Mesodermal cell (in vitro differentiated cells): ENCODE results near the gene ZKSCAN8. TPM values are rescaled to one million over a fixed set of nuclear protein-coding genes. Genes with fewer than 3 reads are reported as not detected.
"Not testable (repeated sequence)": the region's sequence is repeated elsewhere in the genome, so short reads cannot be mapped to it uniquely, and the experiment has no call there.

Experiments used
- H3K27ac ChIP-seq: 2 replicates; pipeline ENCODE4 v1.7.0; 2013; ENCODE audit warnings: mild to moderate bottlenecking, low read depth, low read length, moderate library complexity; ENCODE audit not compliant: severe bottlenecking
- H3K36me3 ChIP-seq: 2 replicates; pipeline ENCODE4 v1.7.1; 2013; ENCODE audit warnings: mild to moderate bottlenecking, low read length, moderate library complexity; ENCODE audit not compliant: control insufficient read depth, insufficient read depth
- H3K4me1 ChIP-seq: one replicate; pipeline ENCODE4 v1.7.1; 2013; ENCODE audit warnings: mild to moderate bottlenecking, low read length; ENCODE audit not compliant: insufficient read depth, control insufficient read depth, poor library complexity, severe bottlenecking
- H3K4me3 ChIP-seq: 2 replicates; pipeline ENCODE4 v1.7.0; 2013; ENCODE audit warnings: low read length, control low read depth, mild to moderate bottlenecking; ENCODE audit not compliant: insufficient read depth, poor library complexity, severe bottlenecking; ENCODE audit errors: extremely low read depth
- H3K9me3 ChIP-seq: 2 replicates; pipeline ENCODE4 v1.7.1; 2013; ENCODE audit warnings: mild to moderate bottlenecking, low read length, moderate library complexity; ENCODE audit not compliant: control insufficient read depth
- WGBS, 2 experiments: methylation state at CpG; one replicate each; pipeline ENCODE4 v1.1.5; 2013; ENCODE audit warnings: missing lambda C conversion rate in 2 of 2; ENCODE audit not compliant: insufficient coverage in 2 of 2; 5-methylcytosine and 5-hydroxymethylcytosine counted together
- polyA plus RNA-seq, 2 experiments: library from polyadenylated mRNA; stranded (reverse); fragments of 50-300 nt; gene quantifications; one replicate each; pipeline ENCODE4 v1.2.3, GENCODE V29; 2013

The ZKSCAN8 gene
- 24.8 TPM for polyA plus RNA-seq (2013, experiment 1 of 2)
- polyA plus RNA-seq (2013, experiment 2 of 2), result 24.0 TPM

DNA sequence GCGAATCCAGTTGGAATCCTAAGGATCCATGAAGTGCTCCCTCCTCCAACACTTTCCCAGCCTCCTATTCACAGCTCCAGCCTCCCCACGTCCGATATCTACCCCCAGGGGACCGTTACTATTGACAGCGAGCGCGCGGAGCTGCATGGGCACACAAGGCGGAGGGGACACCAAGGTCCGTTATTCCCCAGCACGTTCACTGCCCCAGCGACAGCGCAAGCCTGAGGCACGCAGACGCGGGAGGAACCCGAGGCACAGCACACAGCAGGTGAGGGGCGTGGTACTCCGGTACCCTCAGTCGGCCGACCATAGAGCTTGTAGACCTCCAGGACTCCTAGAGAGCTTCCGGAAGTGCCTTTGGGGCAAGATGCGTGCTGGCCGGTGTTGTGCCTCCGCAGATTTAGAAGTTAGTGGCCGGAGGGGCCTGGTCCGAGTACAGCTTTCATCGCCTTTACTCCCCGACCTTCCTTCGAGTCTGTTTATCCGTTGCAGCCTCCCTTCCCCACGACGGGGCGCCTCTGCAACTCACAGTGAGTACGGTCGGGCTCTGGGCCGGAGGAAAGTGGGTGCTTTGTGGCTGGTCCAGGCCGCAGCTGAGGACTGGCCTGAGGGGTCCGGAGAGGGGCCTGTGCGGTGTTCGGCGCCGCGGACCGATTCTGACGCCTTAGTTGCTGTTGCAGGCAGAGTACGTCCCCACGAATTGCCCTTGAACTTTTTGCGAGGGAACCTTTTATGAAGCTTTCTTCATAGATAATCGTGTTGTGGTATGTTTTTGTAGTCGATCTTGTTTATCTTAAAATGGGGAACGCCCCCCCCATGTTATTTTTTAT, at the start of gene ZKSCAN8:
TSS of gene ZKSCAN8 (plus strand) at position 384 of the 830 bp plus-strand sequence. CDS start 6,525 bp downstream, outside the sequence.
- H3K4me1 ChIP-seq, result peaks cover 13% of the 10 kb centered on the region
- WGBS, 2 experiments, result 0 to 1% methylated on average over 36 to 37 of the region's 52 CpGs

GRCh38 chr6:28102222-28102621, 39.5 kb upstream of the ZKSCAN8 start:
- H3K36me3 ChIP-seq, H3K9me3 ChIP-seq, H3K27ac ChIP-seq, H3K4me1 ChIP-seq, H3K4me3 ChIP-seq: not testable (repeated sequence)
- 83 to 95% methylated on average over 4 to 7 of the region's 7 CpGs for WGBS, 2 experiments

More for the DNA sequence above, at the start of gene ZKSCAN8:
- Histone ChIP-seq H3K9me3 (no peaks in the 10 kb centered on the region), H3K27ac (peak within 1 kb of the TSS; percentile 83), H3K36me3 (peaks cover 21% of the 10 kb centered on the region), H3K4me3 (peak within 1 kb of the TSS; percentile 83)

- not testable (repeated sequence) for H3K4me1 ChIP-seq
Measured at GRCh38 chr6:28102699-28103098, 39.0 kb upstream of the ZKSCAN8 start.

GRCh38 chr6:28104392-28105244, 37.1 kb upstream of the ZKSCAN8 start:
- WGBS, 2 experiments, result 3% methylated on average over 52 to 53 of the region's 54 CpGs
- no peak overlapping the region for H3K27ac ChIP-seq

More at GRCh38 chr6:28102699-28103098, 39.0 kb upstream of the ZKSCAN8 start:
- not testable (repeated sequence) for H3K9me3 ChIP-seq, H3K27ac ChIP-seq, H3K36me3 ChIP-seq, H3K4me3 ChIP-seq

GRCh38 chr6:28105245-28105639, 36.4 kb upstream of the ZKSCAN8 start:
- Histone ChIP-seq H3K4me1 (peaks cover 3% of the 10 kb centered on the region), H3K4me3 (peak overlapping the region; percentile 62), H3K36me3 (no peaks in the 10 kb centered on the region), H3K27ac (no peak overlapping the region), H3K9me3 (no peaks in the 10 kb centered on the region)
- WGBS, 2 experiments, result 14 to 38% methylated on average over 2 to 3 of the region's 5 CpGs

More at GRCh38 chr6:28104392-28105244, 37.1 kb upstream of the ZKSCAN8 start:
- peaks cover 3% of the 10 kb centered on the region for H3K4me1 ChIP-seq
- H3K4me3 ChIP-seq, result peak overlapping the region; percentile 62
- no peaks in the 10 kb centered on the region for H3K36me3 ChIP-seq
- H3K9me3 ChIP-seq, result no peaks in the 10 kb centered on the region

- H3K4me3 ChIP-seq, result no peak overlapping the region
- 84 to 91% methylated on average over 3 of the region's 3 CpGs for WGBS, 2 experiments
- peaks cover 3% of the 10 kb centered on the region for H3K4me1 ChIP-seq
- no peaks in the 10 kb centered on the region for H3K36me3 ChIP-seq
- H3K27ac ChIP-seq, result no peak overlapping the region
- no peaks in the 10 kb centered on the region for H3K9me3 ChIP-seq
Measured at GRCh38 chr6:28107506-28107905, 34.2 kb upstream of the ZKSCAN8 start.

- Histone ChIP-seq H3K4me1 (no peaks in the 10 kb centered on the region), H3K9me3 (no peaks in the 10 kb centered on the region), H3K27ac (no peak overlapping the region), H3K36me3 (peaks cover 16% of the 10 kb centered on the region), H3K4me3 (no peak overlapping the region)
- 80% methylated on average over 2 of the region's 3 CpGs; no CpG with 5 or more reads in 1 of the 2 experiments for WGBS, 2 experiments
Measured at GRCh38 chr6:28111964-28112363, 29.7 kb upstream of the ZKSCAN8 start.

GRCh38 chr6:28115799-28116198, 25.9 kb upstream of the ZKSCAN8 start:
- no peak overlapping the region for H3K27ac ChIP-seq
- WGBS, 2 experiments, result 86 to 100% methylated on average over 1 of the region's 2 CpGs
- no peaks in the 10 kb centered on the region for H3K4me1 ChIP-seq
- no peaks in the 10 kb centered on the region for H3K9me3 ChIP-seq
- no peak overlapping the region for H3K4me3 ChIP-seq
- H3K36me3 ChIP-seq, result peaks cover 40% of the 10 kb centered on the region

- H3K4me3 ChIP-seq, result no peak overlapping the region
- H3K9me3 ChIP-seq, result no peaks in the 10 kb centered on the region
- H3K27ac ChIP-seq, result no peak overlapping the region
- no peaks in the 10 kb centered on the region for H3K4me1 ChIP-seq
- WGBS, 2 experiments, result 100% methylated on average over 1 of the region's 2 CpGs; no CpG with 5 or more reads in 1 of the 2 experiments
- peaks cover 47% of the 10 kb centered on the region for H3K36me3 ChIP-seq
Measured at GRCh38 chr6:28117386-28118050, 24.2 kb upstream of the ZKSCAN8 start.

DNA sequence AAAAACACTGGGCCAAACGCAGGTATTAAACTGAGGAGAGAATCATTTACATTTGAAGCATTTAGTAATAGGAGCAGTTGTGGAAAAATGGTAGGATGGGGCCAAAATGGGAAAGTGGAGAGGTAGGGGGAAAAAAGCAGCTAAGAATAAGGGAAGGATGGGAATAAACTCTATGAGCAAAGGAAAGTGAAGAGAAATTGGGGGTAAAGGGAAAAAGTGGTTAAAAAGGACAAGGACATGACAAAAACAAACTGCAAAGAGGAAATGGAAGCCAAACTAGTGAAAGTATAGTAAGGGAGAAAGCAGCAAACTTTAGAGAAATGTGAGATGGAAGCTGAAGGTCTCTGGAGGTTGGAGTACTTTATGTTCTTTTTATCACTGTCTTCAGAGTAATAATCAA, 23.5 kb upstream of the ZKSCAN8 start:
- 100% methylated on average over 1 of the region's 1 CpG for WGBS, 2 experiments
- Histone ChIP-seq H3K27ac (no peak overlapping the region), H3K4me3 (no peak overlapping the region), H3K9me3 (no peaks in the 10 kb centered on the region), H3K36me3 (peaks cover 53% of the 10 kb centered on the region), H3K4me1 (no peaks in the 10 kb centered on the region)
